Fibroblast of peridontal ligament (primary cell): Measurements from ENCODE around the gene OR2G6.
"Not testable (repeated sequence)": the region's sequence is repeated elsewhere in the genome, so short reads cannot be mapped to it uniquely, and the experiment has no call there.

Experiments
- DNase-seq: peaks from one replicate; pipeline ENCODE4 v3.0.0-alpha.2; 2010; ENCODE audit errors: extremely low read depth

Gene OR2G6

GRCh38 chr1:248507773-248508172 is at the start of gene OR2G6:
Gene OR2G6, plus strand, starts transcription at chr1:248508073. Its CDS starts 13,574 bp downstream, at chr1:248521647.
- not testable (repeated sequence) for DNase-seq

- not testable (repeated sequence) for DNase-seq
These were observed 48.8 kb upstream of the OR2G6 start for GRCh38 chr1:248459117-248459516.

- no peak for DNase-seq
These were observed 36.7 kb upstream of the OR2G6 start for GRCh38 chr1:248471154-248471553.

- DNase-seq, result not testable (repeated sequence)
These were observed 35.8 kb upstream of the OR2G6 start for GRCh38 chr1:248472111-248472510.

- DNase-seq, result not testable (repeated sequence)
These were observed 34.8 kb upstream of the OR2G6 start, which contains the start of gene OR2T3 for GRCh38 chr1:248473051-248473450. Gene OR2T3, plus strand, starts transcription at chr1:248473351. Its CDS starts 0 bp downstream, at chr1:248473351.

GRCh38 chr1:248475660-248476059 is 32.2 kb upstream of the OR2G6 start:
- DNase-seq, result not testable (repeated sequence)

GRCh38 chr1:248481686-248482579 is 25.9 kb upstream of the OR2G6 start:
- DNase-seq, result not testable (repeated sequence)

- DNase-seq, result not testable (repeated sequence)
These were observed 19.6 kb upstream of the OR2G6 start, which contains the start of gene OR2T5 for GRCh38 chr1:248488289-248488688. Gene OR2T5, plus strand, starts transcription at chr1:248488589. Its CDS starts 0 bp downstream, at chr1:248488589.

GRCh38 chr1:248496661-248497060 is 11.2 kb upstream of the OR2G6 start:
- not testable (repeated sequence) for DNase-seq

GRCh38 chr1:248500305-248501035 is 7.4 kb upstream of the OR2G6 start:
- DNase-seq, result not testable (repeated sequence)

- not testable (repeated sequence) for DNase-seq
These were observed 2.3 kb downstream of the OR2G6 start for GRCh38 chr1:248510217-248510616.

- no peak for DNase-seq
These were observed 14.0 kb downstream of the OR2G6 start for GRCh38 chr1:248521856-248522255.

GRCh38 chr1:248537449-248537848 is 29.6 kb downstream of the OR2G6 start:
- not testable (repeated sequence) for DNase-seq

GRCh38 chr1:248547383-248547782 is 39.5 kb downstream of the OR2G6 start:
- not testable (repeated sequence) for DNase-seq

GRCh38 chr1:248551027-248551426 is 43.2 kb downstream of the OR2G6 start:
- DNase-seq, result not testable (repeated sequence)

GRCh38 chr1:248562672-248563071 is 54.8 kb downstream of the OR2G6 start, which contains the start of gene OR2T29:
Gene OR2T29, minus strand, starts transcription at chr1:248562772. Its CDS starts 3,281 bp downstream, at chr1:248559491.
- DNase-seq, result not testable (repeated sequence)

- DNase-seq, result not testable (repeated sequence)
These were observed 57.9 kb downstream of the OR2G6 start for GRCh38 chr1:248565530-248566373.

GRCh38 chr1:248569049-248569448 is 61.2 kb downstream of the OR2G6 start:
- not testable (repeated sequence) for DNase-seq

GRCh38 chr1:248570811-248571210 is 62.9 kb downstream of the OR2G6 start:
- DNase-seq, result not testable (repeated sequence)

- DNase-seq, result not testable (repeated sequence)
These were observed 64.2 kb downstream of the OR2G6 start for GRCh38 chr1:248572049-248572448.

GRCh38 chr1:248573856-248574255 is 66.0 kb downstream of the OR2G6 start:
- not testable (repeated sequence) for DNase-seq
